HG03064 (cell line): Measurements from ENCODE around the gene ASIC2.

Experiments
- ATAC-seq: cut with Tn5 transposase; IDR thresholded peaks from one replicate; pipeline ENCODE4 v1.9.1; 2021; ENCODE audit warnings: low read depth; ENCODE audit not compliant: unreplicated experiment

ASIC2 gene

DNA sequence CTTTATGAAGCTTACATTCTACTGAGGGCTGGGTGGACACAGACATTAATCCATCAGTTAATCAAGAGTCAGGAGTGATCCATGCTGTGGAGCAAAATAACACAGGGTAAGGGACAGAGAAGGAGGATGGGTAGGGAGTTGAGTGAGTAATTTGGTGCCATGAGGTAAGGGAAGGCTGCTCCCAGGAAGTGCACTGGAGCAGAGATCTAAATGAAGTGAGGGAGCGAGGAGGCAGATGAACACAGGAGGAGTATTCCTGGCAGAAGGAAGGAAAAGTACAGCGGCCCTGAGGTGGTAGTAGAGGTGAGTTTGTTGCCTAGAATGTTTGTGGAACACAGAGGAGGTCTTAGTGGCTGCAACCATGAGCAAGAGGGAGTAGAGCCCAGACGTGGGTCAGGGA lies 34.8 kb downstream of the ASIC2 start:
- ATAC-seq, result no peak

DNA sequence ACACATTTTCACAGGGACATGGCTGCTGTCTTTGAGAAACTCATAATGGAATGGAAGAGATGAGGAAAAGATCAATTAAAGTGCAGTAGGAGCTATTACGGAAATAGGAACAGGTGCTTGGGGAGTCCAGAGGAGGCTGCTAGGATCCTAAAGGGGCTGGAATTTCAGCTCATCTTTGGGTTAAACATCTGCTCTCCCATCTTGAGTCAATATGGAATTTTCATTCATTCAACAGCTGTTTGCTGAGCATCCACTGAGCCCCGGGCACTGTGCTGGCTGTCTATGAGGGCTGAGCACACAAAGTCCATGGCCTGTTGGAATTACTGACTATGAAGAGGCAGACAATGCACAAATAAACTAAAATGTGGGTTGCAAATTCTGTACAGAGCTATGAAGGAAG lies 47.9 kb downstream of the ASIC2 start:
- ATAC-seq, result no peak

DNA sequence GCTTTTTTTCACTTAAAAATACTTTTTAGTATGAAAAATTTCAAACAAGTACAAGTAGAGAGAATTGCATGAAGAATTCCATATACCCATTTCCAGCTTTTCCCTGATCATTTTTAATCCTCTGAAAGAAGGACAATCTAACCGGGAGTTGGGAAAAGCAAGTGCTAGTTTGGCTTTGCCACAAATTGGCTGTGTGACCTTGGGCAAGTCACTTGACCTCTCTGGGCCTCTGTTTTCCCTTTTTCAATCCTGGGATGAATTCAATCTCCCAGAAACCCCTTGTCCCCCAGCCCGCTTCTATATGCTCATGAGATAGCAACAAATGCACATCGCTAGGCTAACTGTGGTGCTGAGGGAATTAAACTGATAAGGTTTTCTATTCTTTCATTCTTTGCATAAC lies 49.4 kb downstream of the ASIC2 start:
- ATAC-seq, result no peak

DNA sequence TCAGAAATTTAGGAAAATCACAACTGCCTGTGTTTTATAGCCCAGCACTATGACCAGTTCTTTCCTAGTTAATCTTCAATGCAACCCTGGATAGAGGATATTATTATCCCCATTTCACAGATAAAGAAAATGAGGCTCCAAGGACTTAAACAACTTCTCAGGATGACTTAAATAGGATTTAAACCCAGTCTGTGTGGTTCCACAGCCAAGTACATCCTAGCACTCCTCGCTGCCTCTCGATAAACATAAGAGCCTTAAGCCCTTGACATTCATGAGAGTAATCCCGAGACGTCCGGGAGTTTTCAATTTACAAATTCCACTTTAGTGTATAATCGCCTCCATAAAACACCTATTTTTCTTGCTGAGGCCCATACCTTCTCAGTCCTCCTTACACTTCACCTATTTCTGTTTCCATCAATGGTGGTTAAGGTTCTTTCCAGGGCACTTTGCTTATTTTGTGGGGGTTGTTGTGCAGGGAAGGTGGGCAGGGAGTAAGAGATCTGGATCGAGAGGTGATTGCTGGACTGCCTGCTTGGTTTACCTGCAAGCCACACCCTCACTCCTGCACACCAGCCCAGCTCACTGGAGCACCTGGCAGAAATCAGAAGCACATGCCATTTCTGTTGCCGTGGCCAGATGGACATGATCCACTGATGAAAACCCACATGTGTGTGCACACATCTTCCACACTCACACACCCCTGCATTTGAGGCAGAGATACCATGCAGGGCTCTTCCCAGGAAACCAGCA lies 50.5 kb downstream of the ASIC2 start:
- no peak for ATAC-seq

DNA sequence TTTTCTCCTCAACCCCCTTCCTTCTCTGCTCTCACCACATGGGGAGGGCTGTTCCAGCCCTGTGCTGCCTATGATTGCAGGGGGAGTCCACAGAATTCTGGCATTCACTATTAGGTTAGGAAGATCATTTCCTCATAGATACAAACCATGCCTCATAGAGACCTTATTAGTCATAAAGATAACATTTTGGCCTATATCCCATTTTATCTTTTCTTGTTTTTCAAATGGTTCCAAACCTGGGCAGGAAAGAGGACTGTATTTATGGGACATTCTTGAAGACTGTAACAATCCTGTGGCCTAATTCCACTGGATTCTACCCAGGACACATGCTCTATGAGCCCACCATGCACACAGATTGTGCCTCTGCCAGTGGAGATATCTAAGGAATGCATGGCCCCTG lies 51.7 kb downstream of the ASIC2 start:
- ATAC-seq, result no peak

DNA sequence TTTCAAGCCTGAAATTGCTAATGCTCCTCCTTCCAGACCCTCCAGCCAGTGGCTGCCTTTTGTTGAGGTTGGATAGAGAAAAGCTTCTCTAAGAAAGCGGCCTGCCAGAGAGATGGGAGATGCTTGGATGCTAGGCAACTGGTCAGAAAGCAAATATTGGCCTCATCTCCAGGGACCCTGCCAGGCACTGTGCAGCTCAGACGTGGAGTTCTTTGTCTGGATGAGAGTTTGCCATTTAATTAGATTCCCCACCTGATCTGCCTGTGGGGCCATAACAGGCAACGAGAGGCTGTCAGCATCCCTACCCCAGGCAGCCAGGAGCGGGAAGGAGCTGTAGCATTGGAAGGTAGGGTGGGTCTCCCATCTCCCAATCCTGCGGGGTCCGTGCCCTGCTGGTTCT lies 52.7 kb downstream of the ASIC2 start:
- no peak for ATAC-seq

DNA sequence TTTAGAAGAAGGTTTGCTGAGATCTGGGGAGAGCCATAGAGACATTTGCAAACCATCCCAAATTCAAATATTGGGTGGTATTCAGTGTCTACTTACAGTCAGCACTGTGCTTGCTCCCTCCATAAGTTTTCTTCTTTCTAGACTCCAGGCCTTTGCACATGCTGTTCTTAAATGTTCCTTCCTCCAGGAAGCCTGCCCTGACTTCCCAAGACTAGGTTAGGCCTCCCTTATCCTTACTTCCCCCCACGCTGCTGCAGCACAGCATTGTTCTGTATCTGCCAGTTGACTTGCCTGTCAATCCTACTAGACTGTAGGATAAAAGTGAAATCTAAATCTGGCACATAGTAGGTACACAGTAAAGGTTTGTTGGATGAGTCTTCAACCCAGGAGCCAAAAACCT lies 53.4 kb downstream of the ASIC2 start:
- ATAC-seq, result no peak

DNA sequence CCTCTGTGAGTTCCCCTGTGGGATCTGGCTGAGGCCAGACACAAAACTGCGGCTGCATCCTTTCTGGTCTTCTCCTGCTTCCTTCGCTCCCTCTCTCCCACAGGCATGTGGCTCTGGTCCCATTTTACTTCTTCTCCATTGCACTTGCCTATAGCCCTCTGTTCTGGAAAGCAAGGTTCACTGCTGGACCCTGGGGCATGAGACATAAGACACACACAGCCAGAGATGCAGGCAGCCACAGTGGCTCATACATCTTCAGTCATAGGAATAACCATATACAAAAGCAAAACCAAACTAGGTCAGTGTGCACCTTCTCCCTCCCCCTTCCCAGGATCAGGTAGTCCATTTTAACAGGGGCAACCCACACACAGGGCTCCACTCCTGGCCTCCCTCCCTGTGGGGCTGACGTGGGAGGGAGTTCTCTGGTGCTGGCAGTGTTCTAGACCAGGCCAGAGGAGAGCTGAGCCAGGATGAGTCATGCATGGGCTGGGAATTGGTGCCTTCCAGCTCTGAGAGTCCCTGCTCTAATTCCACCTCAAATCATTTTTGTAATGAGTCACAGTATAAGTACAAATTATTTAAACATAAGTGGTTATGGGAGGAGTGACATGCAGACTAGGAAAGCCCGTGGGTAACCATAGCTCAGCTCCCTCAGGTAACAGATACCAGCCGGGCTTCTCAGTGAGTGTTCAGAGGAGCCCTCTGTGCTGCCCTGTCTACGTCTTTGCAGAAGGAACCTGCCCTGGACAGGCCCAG lies 58.0 kb downstream of the ASIC2 start:
- no peak for ATAC-seq

DNA sequence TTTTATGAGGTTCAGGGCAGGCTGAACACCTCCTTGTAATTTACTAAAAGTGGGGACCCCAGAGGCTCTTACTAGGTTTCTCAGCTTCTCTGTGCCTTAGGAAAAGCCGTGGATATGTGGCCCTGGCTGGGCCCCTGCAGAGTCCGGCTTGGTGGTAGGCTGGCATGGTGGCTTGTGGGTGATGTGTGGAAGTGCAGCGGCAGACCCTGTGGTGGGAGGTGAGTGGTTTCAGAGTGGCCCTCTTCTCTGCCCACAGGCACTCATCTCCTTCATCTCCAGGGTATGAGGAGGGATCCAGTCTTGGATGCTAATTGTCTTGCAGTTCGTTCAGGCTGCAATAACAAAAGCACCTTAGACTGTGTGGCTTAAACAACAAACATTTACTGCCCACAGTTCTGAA lies 58.9 kb downstream of the ASIC2 start:
- ATAC-seq, result no peak

DNA sequence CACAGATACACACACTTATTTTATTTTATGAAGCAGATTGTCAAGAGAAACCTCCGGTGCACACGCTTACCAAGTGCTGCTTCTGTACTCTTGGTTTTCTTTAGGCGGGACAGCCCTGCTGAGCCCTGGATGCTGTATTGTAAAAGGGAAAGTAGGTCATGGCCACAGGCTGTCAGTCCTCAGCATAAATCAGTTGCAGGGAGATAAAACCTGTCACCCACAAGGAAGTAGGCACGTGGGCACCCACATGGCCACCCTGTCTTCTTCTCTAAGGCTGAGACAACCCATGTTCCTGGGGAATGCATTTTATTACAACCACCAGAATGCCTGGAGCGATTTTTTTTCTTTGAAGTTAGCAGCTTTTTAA lies 59.3 kb downstream of the ASIC2 start:
- ATAC-seq, result no peak

DNA sequence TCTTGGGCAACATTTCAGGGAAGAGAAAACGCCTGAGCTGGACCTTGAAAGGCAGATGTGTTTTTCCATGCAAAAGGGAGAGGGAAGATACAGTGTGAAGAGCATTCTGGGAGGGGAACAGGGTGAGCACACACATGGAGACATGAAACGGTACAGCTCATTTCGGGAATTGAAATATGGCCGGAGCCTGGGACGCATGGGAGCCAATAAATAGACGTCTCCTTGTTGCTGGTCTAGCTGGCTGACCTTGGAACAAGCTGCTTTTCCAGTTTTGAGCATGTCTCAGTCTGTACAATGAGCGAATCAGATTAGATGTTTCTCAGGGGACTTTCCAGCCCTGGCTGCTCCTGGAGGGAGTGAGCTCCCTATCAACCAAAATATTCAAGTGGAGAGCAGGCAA lies 63.6 kb downstream of the ASIC2 start:
- ATAC-seq, result no peak

DNA sequence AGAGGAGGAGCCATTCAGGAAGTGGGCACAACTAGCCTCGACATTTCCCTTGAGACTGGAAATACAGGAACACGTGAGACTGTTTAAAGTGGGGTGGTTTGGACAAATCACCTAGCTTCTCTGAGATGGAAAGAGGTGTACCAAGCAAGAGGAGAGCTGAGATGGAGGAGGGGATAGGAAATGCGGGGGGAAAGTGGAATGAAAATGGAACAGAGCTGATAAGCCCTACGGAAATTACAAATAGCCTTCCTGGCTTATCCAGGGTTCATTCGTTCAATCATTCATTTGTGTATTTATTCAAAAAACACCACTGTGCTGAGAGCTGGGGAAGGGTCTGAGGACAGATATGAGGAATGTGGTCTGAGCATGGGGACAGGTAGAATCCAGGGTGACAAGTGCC lies 64.1 kb downstream of the ASIC2 start:
- ATAC-seq, result no peak

DNA sequence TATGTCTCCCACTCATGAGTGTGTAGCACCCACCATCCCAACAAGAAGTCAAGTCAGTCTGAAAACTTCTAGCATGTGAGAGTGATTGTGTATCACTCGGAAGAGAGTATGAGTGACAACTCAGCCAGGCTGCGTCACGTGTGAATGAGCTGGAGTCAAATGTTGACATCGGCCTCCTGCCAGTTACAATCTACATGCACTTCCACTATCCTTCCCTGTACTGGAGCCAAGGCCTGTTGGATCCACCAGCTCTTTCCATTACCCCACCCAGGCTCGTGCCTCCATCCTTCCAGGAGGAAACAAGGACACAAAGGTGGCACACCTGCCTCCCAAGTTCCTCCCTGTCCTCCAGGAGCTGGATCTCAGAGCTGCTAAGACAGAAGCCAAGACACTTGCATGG lies 64.5 kb downstream of the ASIC2 start:
- no peak for ATAC-seq

DNA sequence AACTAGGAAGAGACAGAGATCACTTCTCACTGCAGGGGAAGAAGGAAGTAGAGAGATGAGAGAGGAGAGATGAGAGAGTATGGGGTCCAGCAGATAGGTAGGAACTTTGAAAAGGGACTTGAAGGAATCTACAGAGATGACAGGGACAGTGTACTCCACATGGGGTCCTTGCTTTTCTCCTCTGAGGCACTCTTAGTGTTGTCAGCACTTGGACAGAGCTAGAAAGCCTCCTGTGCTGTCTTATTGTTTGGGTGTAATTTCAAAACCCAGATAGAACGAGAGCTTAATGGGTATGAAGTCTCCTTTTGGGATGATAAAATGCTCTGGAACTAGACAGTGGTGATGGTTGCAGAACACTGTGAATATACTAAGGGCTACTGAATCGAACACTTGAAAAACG lies 65.2 kb downstream of the ASIC2 start:
- ATAC-seq, result no peak

DNA sequence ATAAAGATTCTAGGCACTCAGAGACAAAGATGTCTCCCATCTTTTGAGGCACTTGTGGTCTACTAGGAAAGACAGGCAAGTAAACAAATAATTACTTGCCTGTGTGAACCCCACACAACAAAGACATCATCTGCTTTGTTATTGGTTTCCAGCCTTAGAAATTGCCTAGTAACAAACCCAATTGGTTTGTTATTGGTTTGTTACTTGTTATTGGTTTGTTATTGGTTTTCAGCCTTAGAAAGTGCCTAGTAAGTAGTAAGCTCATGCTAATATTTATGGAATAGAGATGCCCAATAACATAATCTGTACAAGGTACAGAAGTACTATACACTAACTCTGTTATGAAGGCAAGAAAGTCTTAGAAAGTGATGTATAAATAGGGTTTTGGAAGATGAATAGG lies 67.1 kb downstream of the ASIC2 start:
- no peak for ATAC-seq

DNA sequence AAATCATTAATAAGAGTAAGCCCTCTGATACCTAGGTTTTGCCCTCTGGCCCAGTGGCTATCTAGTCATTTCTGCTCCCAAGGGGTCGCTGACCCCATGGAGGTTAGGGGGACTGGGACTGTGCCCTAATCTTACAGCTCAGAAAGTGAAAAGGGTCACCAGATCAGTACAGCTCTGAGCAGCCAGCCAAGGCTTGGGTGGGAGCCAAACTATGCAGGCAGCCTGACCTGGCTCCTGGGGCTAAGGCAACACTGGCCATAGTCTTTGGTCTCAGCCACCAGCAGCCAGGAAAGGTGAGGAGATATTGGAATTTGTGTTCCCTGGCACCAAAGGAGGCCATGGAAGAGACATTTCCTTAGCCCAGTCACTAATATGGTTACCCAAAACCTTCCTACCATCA lies 67.6 kb downstream of the ASIC2 start:
- ATAC-seq, result no peak

DNA sequence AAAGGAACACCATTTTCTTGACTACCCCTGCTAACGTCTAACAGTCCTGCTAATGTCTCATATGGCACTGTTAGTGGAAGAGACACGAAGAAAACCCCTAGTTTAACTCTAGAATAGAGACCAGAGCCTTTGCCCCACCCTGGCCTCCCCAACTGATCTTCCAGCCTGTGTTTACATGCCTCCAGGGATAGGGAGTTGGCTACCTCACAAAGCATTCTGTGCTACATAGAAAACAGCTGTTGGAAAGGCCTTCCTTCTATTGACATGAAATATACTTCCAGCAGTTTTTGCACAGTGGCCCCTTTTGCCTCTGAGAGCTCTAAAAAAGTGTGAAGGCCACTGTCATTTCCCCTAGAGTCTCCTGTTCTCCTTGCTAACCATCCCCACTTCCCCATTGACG lies 73.1 kb downstream of the ASIC2 start:
- no peak for ATAC-seq

DNA sequence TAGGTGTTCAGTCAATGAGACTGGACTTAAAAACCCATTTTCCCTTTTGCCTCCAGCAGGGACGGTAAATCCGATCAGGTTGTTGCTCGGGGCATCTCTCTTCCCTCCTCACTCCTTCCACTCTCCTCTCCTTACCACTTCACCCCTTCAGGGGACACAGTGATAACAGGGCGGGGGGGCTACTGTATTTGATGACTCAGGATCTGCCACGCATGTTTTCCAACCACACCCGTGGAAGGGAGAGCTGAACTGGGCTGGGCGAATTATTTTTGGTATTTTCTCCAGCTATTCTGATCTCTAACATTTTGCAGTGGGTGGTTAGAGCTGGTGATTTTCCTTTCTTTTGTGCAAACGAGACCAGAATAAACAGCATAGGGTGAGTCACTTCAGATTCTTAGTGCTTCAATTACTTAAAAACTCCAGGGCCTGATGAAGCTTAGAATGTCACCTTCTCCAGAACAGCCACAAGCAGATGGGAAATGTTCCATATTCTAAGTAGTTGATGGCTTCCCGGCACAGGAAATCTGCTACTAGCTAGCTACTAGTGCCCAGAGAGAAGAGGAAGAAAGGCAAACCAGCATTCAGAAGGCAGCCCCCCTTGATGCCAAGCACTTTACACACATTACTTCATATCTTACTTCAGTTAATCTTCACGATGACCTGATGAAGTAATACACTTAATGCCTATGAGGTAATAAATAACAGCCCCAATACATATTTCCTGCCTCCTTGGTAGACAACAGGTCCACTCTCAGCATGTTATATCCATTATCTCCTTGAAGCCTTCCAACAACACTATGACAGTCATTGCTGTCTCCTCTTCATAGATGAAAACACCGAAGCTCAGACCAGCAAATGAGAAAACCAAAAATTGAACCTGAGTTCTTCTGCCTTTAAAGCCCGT lies 74.1 kb downstream of the ASIC2 start:
- no peak for ATAC-seq

DNA sequence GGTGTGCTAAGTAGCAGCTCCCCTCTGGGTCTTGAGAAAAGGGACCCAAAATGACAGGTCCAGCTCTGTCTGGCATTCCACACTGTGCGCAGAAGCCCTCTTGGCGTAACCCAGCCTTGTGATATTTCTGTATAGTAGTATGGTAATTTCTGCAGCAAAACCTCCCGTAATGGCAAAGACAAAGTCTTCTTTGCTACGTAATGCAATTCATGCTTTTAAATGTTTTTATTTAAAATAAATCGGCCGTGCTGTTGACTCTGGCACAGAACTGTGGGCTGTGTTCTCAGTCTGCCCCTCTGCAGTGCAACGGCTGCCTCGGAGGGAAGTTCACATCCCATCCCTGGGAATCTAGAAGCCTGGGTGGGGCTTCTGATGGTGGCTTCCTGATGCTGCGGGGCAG lies 75.2 kb downstream of the ASIC2 start:
- no peak for ATAC-seq

DNA sequence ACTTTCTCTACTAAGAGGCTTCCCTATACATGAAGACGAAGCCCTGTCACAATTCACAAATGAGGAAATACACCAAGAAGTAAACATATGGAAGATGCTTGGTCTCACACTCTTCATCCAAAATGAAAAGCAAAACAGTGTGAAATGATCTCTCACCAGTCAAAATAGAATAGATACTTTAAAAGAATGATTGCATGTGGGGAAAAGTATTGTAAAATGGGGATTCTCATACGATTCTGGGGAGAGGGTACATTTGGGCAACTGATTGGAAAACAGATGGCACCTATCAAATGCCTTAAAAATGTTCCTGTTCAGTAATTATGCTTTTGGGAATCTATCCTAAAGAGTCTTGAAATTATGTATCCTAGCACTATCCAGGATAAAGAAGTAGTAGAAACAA lies 78.1 kb downstream of the ASIC2 start:
- no peak for ATAC-seq

DNA sequence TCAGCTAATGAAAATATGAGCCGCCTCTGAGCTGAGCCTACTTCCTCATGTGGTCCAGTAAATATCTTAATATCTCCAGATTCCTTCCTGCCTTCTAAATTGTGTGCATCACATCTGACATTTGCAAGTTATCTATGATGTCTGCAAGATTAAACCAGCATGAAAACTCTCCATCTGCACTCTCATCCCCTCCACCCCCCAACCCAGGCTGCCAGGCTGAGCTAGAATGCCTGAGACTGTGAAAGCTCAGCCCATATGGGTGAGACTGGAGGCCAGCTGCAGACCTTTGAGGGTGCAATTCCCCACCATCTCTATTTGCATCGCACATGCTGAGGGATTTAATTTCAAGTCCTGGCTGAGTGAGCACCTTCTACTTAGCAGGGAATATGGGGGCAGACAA lies 82.8 kb downstream of the ASIC2 start:
- no peak for ATAC-seq
